ENCODE results near the gene CDH1. TPM values are rescaled to one million over a fixed set of nuclear protein-coding genes. Genes with fewer than 3 reads are reported as not detected.
"Not testable (repeated sequence)": the region's sequence is repeated elsewhere in the genome, so short reads cannot be mapped to it uniquely, and the experiment has no call there.

CDH1 gene
- total and polyA plus RNA-seq, 10 donors: 5.2 to 35.9 (median 10.9) TPM

- Histone ChIP-seq H3K27me3 (replicated peaks in 1 of 7) (no peaks in the 10 kb centered on the region), H3K4me1 (no peaks in the 10 kb centered on the region), H3K36me3 (no peaks in the 10 kb centered on the region), H3K27ac (no peak overlapping the region), H3K4me3 (no peak overlapping the region), H3K9me3 (no peaks in the 10 kb centered on the region)
- DNase-seq: no peak
- TF ChIP-seq, protein P1, sequence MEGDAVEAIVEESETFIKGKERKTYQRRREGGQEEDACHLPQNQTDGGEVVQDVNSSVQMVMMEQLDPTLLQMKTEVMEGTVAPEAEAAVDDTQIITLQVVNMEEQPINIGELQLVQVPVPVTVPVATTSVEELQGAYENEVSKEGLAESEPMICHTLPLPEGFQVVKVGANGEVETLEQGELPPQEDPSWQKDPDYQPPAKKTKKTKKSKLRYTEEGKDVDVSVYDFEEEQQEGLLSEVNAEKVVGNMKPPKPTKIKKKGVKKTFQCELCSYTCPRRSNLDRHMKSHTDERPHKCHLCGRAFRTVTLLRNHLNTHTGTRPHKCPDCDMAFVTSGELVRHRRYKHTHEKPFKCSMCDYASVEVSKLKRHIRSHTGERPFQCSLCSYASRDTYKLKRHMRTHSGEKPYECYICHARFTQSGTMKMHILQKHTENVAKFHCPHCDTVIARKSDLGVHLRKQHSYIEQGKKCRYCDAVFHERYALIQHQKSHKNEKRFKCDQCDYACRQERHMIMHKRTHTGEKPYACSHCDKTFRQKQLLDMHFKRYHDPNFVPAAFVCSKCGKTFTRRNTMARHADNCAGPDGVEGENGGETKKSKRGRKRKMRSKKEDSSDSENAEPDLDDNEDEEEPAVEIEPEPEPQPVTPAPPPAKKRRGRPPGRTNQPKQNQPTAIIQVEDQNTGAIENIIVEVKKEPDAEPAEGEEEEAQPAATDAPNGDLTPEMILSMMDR (IDR thresholded peaks at IDR 0.05 in 8 of 11, conservative IDR thresholded peaks at IDR 0.05 in 3 of 11): no peak
- intact Hi-C loops (cut with DNase I; ENCODE audit: low total_unique reads): no loop called here
- 89 to 100% (median 96%) methylated on average over 1 of the region's 1 CpG for WGBS, 5 donors
Observed at GRCh38 chr16:68834550-68834949, 97.5 kb downstream of the CDH1 start.

DNA sequence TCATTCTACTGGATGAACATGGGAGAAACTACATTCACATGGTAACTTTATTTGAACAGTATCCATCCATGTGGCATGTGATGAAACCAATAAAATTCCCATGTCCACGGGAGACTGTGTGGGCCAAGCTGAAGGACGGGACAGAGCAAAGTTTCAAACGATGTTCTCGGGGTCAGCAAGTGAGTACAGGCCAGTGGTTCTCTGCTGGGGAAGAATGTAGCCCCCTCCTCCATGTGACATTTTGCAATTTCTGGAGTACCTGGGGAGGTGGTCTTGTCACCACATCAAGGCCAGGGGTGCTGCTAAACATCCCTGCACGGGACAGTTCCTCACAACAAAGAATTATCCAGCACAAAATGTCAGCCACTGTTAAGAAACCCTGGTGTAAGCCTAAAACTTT, 98.9 kb downstream of the CDH1 start:
- Histone ChIP-seq H3K27me3 (replicated peaks in 1 of 7) (no peaks in the 10 kb centered on the region), H3K9me3 (no peaks in the 10 kb centered on the region), H3K4me1 (no peaks in the 10 kb centered on the region), H3K4me3 (no peak overlapping the region), H3K27ac (no peak overlapping the region), H3K36me3 (no peaks in the 10 kb centered on the region)
- WGBS, 5 donors: 75 to 90% (median 85%) methylated on average over 5 of the region's 5 CpGs
- intact Hi-C loops (cut with DNase I; ENCODE audit: low total_unique reads): no loop called here
- no peak for DNase-seq
- TF ChIP-seq POLR2AphosphoS5 (IDR thresholded peaks at IDR 0.05) (no peak), POLR2A (IDR thresholded peaks at IDR 0.05) (no peak)
- TF ChIP-seq, protein P1 (IDR thresholded peaks at IDR 0.05 in 8 of 11, conservative IDR thresholded peaks at IDR 0.05 in 3 of 11): no peak

GRCh38 chr16:68839831-68840230, 102.7 kb downstream of the CDH1 start:
- intact Hi-C loops (cut with DNase I; ENCODE audit: low total_unique reads): loop anchor here (10.0 kb wide), 1 partner anchor 305 kb away; the partner anchor contains the start of gene ZFP90
- Histone ChIP-seq H3K9me3 (no peaks in the 10 kb centered on the region), H3K27ac (no peak overlapping the region), H3K4me3 (no peak overlapping the region), H3K36me3 (no peaks in the 10 kb centered on the region), H3K27me3 (replicated peaks in 1 of 7) (no peaks in the 10 kb centered on the region), H3K4me1 (peaks cover 4 to 19% (median 13%) of the 10 kb centered on the region in 6 donors)
- 85 to 93% (median 91%) methylated on average over 4 of the region's 4 CpGs for WGBS, 5 donors
- no peak for DNase-seq
- TF ChIP-seq POLR2A (IDR thresholded peaks at IDR 0.05): no peak
- TF ChIP-seq POLR2AphosphoS5 (IDR thresholded peaks at IDR 0.05): no peak
- TF ChIP-seq, protein P1 (IDR thresholded peaks at IDR 0.05 in 8 of 11, conservative IDR thresholded peaks at IDR 0.05 in 3 of 11): no peak

GRCh38 chr16:68842964-68843481, 105.9 kb downstream of the CDH1 start:
- Histone ChIP-seq H3K4me1 (peaks cover 11 to 47% (median 29%) of the 10 kb centered on the region in 6 donors), H3K27ac (peak overlapping the region; percentile 84 to 92 (median 91)), H3K4me3 (peak overlapping the region; percentile 82 to 98 (median 92))
- 56 to 62% (median 57%) methylated on average over 23 of the region's 23 CpGs for WGBS, 5 donors
- DNase-seq; H3K27me3 ChIP-seq (replicated peaks in 1 of 7); H3K36me3 ChIP-seq; H3K9me3 ChIP-seq: not testable (repeated sequence)
- intact Hi-C loops (cut with DNase I; ENCODE audit: low total_unique reads): loop anchor here (10.0 kb wide), 1 partner anchor 308 kb away; the partner anchor contains the start of gene ZFP90

Data from spleen (tissue), 11 donors.